Measurements from ENCODE around the gene ASB16. TPM values are rescaled to one million over a fixed set of nuclear protein-coding genes. Genes with fewer than 3 reads are reported as not detected.

The ASB16 gene
- total RNA-seq, 1 experiment from 2014 or later = 0.37 TPM

GRCh38 chr17:44200478-44201155 lies 30.1 kb downstream of the ASB16 start:
- intact Hi-C loops (cut with micrococcal nuclease) = no loop called here
- ChIA-PET CTCF (interaction anchor here (0.6 to 2.0 kb wide), 2 partner anchors 100 to 131 kb away, joined by 6 read pairs; no protein-coding TSS in a partner anchor), RAD21 (ENCODE audit: low non-redundant PET in 1 of 2, low total read pairs in 2 of 2, uncharacterized antibody in 2 of 2, unreplicated experiment in 2 of 2) (interaction anchor here in 1 of 2 experiments (0.7 kb wide), 1 partner anchor 77 kb away, joined by 4 read pairs; the partner anchor contains the start of gene HDAC5), POLR2A (interaction anchor here (0.6 to 1.0 kb wide), 3 partner anchors 14 to 83 kb away, joined by 3 to 4 read pairs (median 4); partner anchors contain the start of gene TMUB2)
- DNase-seq (ENCODE audit: low read depth, low spot score) (no peak), ATAC-seq (peak; percentile 10)
- H3K4me3 ChIP-seq (replicated peaks in 1 of 2; ENCODE audit: low read depth in 1 of 2, low read length in 2 of 2) = peak overlapping the region; percentile 81 to 83
- TSS peak; percentile 75 for BruUV-seq (replicated peaks)
- H2AFZ ChIP-seq (ENCODE audit: low read depth, low read length, poor library complexity, severe bottlenecking) = no peak overlapping the region
- H3K4me2 ChIP-seq (ENCODE audit: low read length) = peak overlapping the region; percentile 95
- H3K27me3 ChIP-seq (ENCODE audit: insufficient read depth, low read length) = no peaks in the 10 kb centered on the region
- peak overlapping the region; percentile 94 for H3K27ac ChIP-seq (ENCODE audit: low read depth, low read length)
- H3K4me1 ChIP-seq (ENCODE audit: control insufficient read depth in 1 of 2, insufficient read depth in 2 of 2, low read length in 2 of 2) = peaks cover 43 to 51% of the 10 kb centered on the region in 2 experiments
- H3K9ac ChIP-seq (ENCODE audit: low read length) = peak overlapping the region; percentile 94
- TF ChIP-seq ZFX (IDR thresholded peaks at IDR 0.05) (peak; percentile 37; the same call in 1 of the 2 replicates), SIN3A (IDR thresholded peaks at IDR 0.05; ENCODE audit: low read depth) (no peak)
- peaks cover 25% of the 10 kb centered on the region for H3K79me2 ChIP-seq (ENCODE audit: insufficient read depth, low read length)
- no peaks in the 10 kb centered on the region for H3K9me3 ChIP-seq (ENCODE audit: control insufficient read depth in 1 of 2, insufficient read depth in 1 of 2, low read depth in 1 of 2, low read length in 2 of 2)
- H3K9me2 ChIP-seq (ENCODE audit: insufficient read depth) = no peaks in the 10 kb centered on the region
- H4K20me1 ChIP-seq (ENCODE audit: insufficient read depth) = no peaks in the 10 kb centered on the region
- H3K36me3 ChIP-seq (ENCODE audit: control insufficient read depth in 1 of 2, insufficient read depth in 2 of 2, low read length in 2 of 2) = peaks cover 11% of the 10 kb centered on the region in 2 experiments; a peak in 2 of 4 replicates

DNA sequence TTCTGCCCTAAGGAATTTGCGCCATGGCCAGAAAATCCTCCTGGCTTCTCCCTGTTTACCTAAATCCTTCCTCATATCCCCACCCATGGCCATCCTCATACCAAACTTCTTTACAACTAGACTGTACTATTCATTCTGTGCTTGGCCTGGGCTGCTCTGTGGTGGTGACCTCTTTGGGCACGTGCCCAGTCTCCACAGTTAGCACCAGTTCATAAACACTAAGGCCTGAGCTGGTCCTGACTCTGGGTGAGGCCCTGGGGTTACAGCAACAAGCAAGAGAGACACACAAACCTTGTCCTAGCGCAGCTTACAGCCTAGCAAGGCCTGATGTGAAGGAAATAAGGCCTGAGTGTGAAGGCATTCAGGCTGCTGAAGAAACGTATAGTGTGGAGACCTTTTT lies 32.3 kb downstream of the ASB16 start:
- no TSS peak for BruUV-seq (replicated peaks)
- no peak overlapping the region for H2AFZ ChIP-seq (ENCODE audit: low read depth, low read length, poor library complexity, severe bottlenecking)
- CTCF ChIA-PET = interaction anchor here (2.0 to 3.0 kb wide), 3 partner anchors 15 to 143 kb away, joined by 6 to 17 read pairs (median 11); partner anchors contain the start of gene GRN
- H3K9me3 ChIP-seq (ENCODE audit: control insufficient read depth in 1 of 2, insufficient read depth in 1 of 2, low read depth in 1 of 2, low read length in 2 of 2) = no peaks in the 10 kb centered on the region
- DNase-seq (ENCODE audit: low read depth, low spot score) (no peak), ATAC-seq (no peak)
- no peaks in the 10 kb centered on the region for H3K9me2 ChIP-seq (ENCODE audit: insufficient read depth)
- H3K4me3 ChIP-seq (replicated peaks in 1 of 2; ENCODE audit: low read depth in 1 of 2, low read length in 2 of 2) = no peak overlapping the region
- peaks cover 6 to 12% of the 10 kb centered on the region in 2 experiments; a peak in 3 of 4 replicates for H3K36me3 ChIP-seq (ENCODE audit: control insufficient read depth in 1 of 2, insufficient read depth in 2 of 2, low read length in 2 of 2)
- RAD21 ChIA-PET (ENCODE audit: low non-redundant PET in 1 of 2, low total read pairs in 2 of 2, uncharacterized antibody in 2 of 2, unreplicated experiment in 2 of 2) = no interaction called here
- H3K4me1 ChIP-seq (ENCODE audit: control insufficient read depth in 1 of 2, insufficient read depth in 2 of 2, low read length in 2 of 2) = peaks cover 40 to 63% of the 10 kb centered on the region in 2 experiments
- H3K27ac ChIP-seq (ENCODE audit: low read depth, low read length) = no peak overlapping the region; the same call in 1 of the 2 replicates
- intact Hi-C loops (cut with micrococcal nuclease) = no loop called here
- H3K4me2 ChIP-seq (ENCODE audit: low read length) = peak overlapping the region; percentile 50; the same call in 1 of the 2 replicates
- POLR2A ChIA-PET = no interaction called here
- H3K9ac ChIP-seq (ENCODE audit: low read length) = no peak overlapping the region
- H3K79me2 ChIP-seq (ENCODE audit: insufficient read depth, low read length) = peaks cover 18% of the 10 kb centered on the region
- no peaks in the 10 kb centered on the region for H4K20me1 ChIP-seq (ENCODE audit: insufficient read depth)
- no peaks in the 10 kb centered on the region for H3K27me3 ChIP-seq (ENCODE audit: insufficient read depth, low read length)
- TF ChIP-seq POLR2AphosphoS5 (IDR thresholded peaks at IDR 0.05; ENCODE audit: low read depth, low read length) (no peak), ATF3 (IDR thresholded peaks at IDR 0.05) (no peak), TCF7L2 (IDR thresholded peaks at IDR 0.05; ENCODE audit: borderline replicate concordance, extremely low read depth, insufficient read depth, insufficient read length) (no peak), ZNF274 (IDR thresholded peaks at IDR 0.05; ENCODE audit: low read depth, low read length) (no peak), FOSL1 (IDR thresholded peaks at IDR 0.05; ENCODE audit: low read depth) (no peak), SIN3A (IDR thresholded peaks at IDR 0.05; ENCODE audit: low read depth) (no peak), RAD21 (IDR thresholded peaks at IDR 0.05; ENCODE audit: low read depth) (no peak), EGR1 (IDR thresholded peaks at IDR 0.05; ENCODE audit: low read depth) (no peak), YY1 (IDR thresholded peaks at IDR 0.05; ENCODE audit: extremely low read depth, insufficient replicate concordance, low read depth, low read length) (no peak), CEBPB (IDR thresholded peaks at IDR 0.05; ENCODE audit: low read depth) (no peak), EZH2phosphoT487 (IDR thresholded peaks at IDR 0.05; ENCODE audit: borderline replicate concordance) (no peak), MAX (IDR thresholded peaks at IDR 0.05) (no peak), ELF1 (IDR thresholded peaks at IDR 0.05; ENCODE audit: borderline replicate concordance, low read depth) (no peak)
- TF ChIP-seq, protein P1, sequence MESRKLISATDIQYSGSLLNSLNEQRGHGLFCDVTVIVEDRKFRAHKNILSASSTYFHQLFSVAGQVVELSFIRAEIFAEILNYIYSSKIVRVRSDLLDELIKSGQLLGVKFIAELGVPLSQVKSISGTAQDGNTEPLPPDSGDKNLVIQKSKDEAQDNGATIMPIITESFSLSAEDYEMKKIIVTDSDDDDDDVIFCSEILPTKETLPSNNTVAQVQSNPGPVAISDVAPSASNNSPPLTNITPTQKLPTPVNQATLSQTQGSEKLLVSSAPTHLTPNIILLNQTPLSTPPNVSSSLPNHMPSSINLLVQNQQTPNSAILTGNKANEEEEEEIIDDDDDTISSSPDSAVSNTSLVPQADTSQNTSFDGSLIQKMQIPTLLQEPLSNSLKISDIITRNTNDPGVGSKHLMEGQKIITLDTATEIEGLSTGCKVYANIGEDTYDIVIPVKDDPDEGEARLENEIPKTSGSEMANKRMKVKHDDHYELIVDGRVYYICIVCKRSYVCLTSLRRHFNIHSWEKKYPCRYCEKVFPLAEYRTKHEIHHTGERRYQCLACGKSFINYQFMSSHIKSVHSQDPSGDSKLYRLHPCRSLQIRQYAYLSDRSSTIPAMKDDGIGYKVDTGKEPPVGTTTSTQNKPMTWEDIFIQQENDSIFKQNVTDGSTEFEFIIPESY (IDR thresholded peaks at IDR 0.05; ENCODE audit: extremely low read depth, insufficient replicate concordance, low read length) = no peak

Data from HCT116 (cell line).